ENCODE measurements around the gene ATP5F1E. TPM values are rescaled to one million over a fixed set of nuclear protein-coding genes. Genes with fewer than 3 reads are reported as not detected.
A peak's percentile ranks its signal among the peaks of the same experiment; 100 is the strongest.

The ATP5F1E gene
- total RNA-seq (2012; rRNA removed): 14.4 and 17.3 TPM in 2 replicates

DNA sequence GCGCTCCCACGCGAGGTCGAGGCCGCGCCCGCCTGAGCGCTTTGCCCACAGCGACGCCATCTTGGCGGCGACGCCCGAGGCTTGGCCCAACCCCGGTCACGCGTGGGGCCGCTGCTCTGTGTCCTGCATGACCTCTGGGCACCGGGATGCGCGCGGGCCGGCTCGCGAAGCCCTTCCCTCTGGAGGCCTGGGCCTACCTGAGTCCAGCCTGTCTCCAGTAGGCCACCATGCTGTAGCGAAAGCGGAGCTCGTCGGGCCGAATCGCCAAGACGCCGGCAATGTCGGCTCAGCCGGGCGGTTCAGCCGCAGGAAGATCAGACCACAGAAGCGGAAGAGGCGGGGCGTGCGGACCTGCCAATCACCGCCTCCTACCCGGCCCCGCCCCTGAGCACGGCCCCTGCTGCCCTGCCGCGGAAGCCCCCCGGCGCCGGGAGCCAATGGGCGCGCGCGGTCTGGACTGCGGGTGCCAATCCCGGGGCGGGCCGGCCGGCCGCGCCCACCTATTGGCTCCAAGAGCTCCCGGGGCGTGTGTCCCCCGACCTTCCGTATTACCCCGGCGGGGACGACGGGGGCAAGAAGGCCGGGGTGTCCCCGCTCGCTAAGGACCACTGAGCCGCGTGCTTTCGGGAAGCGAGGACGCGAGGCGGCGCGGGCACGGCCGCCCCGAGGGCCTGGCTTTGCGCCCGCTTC, at the start of gene ATP5F1E:
Gene ATP5F1E (minus strand): TSS at position 313 of the 690 bp plus-strand sequence. CDS start 84 bp downstream, at position 229.
- H3K4me1 ChIP-seq (ENCODE audit: control insufficient read depth, insufficient read depth, low read length): peaks cover 46% of the 10 kb centered on the region
- H3K9me3 ChIP-seq (replicated peaks; ENCODE audit: low read length): no peaks in the 10 kb centered on the region
- H3K4me2 ChIP-seq (ENCODE audit: low read length): peak within 1 kb of the TSS; percentile 97
- peak within 1 kb of the TSS; percentile 96 for H3K9ac ChIP-seq (ENCODE audit: low read depth, low read length)
- H3K27me3 ChIP-seq (ENCODE audit: control insufficient read depth, insufficient read depth, low read length): no peaks in the 10 kb centered on the region
- peaks cover 45% of the 10 kb centered on the region for H3K36me3 ChIP-seq (ENCODE audit: insufficient read depth, low read length)
- peak within 1 kb of the TSS; percentile 93 for H3K4me3 ChIP-seq (ENCODE audit: low read length)

DNA sequence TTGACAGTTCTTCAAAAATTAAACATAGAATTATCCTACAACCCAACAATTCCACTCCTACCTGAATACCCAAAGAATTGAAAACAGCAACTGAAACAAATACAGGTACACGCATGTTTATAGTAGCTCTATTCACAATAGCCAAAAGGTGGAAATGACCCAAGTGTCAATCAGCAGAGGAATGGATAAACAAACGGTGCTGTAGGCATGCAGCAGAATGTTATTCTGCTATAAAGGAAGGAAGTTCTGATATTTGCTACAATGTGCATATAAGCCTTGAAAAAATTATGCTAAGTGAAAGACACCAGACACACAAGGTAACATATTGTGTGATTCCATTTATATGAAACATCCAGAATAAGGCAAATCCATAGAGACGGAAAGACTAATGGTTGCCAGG, 48.9 kb upstream of the ATP5F1E start:
- H3K27me3 ChIP-seq (ENCODE audit: control insufficient read depth, insufficient read depth, low read length): peaks cover 27% of the 10 kb centered on the region

DNA sequence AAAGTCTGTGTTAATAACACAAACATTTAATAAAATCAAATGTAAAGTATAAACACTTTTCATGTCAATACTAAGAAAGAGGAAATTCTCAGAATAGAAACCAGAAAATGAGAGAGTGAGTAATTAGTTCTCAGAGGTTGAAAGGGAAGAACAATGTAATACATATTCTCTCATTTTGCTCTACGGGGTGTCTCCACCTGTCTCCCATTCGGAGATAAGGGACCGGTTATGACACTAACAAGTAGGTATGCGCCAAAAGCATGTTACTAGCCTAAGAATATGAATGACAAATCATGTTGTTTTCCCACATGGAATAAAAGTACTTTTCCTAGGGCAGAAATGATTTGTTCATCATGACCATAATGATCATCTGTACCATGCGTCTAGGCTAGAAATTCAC, 46.1 kb upstream of the ATP5F1E start:
- Histone ChIP-seq H3K9ac (ENCODE audit: low read depth, low read length) (no peak overlapping the region), H3K36me3 (ENCODE audit: insufficient read depth, low read length) (no peaks in the 10 kb centered on the region), H3K4me2 (ENCODE audit: low read length) (no peak overlapping the region), H3K9me3 (replicated peaks; ENCODE audit: low read length) (no peaks in the 10 kb centered on the region), H3K4me3 (ENCODE audit: low read length) (no peak overlapping the region), H3K4me1 (ENCODE audit: control insufficient read depth, insufficient read depth, low read length) (peaks cover 2% of the 10 kb centered on the region), H3K27me3 (ENCODE audit: control insufficient read depth, insufficient read depth, low read length) (peaks cover 37% of the 10 kb centered on the region)

More for the DNA sequence above, 48.9 kb upstream of the ATP5F1E start:
- no peaks in the 10 kb centered on the region for H3K36me3 ChIP-seq (ENCODE audit: insufficient read depth, low read length)
- no peak overlapping the region for H3K4me3 ChIP-seq (ENCODE audit: low read length)
- H3K9me3 ChIP-seq (replicated peaks; ENCODE audit: low read length): no peaks in the 10 kb centered on the region
- H3K4me2 ChIP-seq (ENCODE audit: low read length): no peak overlapping the region
- H3K4me1 ChIP-seq (ENCODE audit: control insufficient read depth, insufficient read depth, low read length): peaks cover 6% of the 10 kb centered on the region
- H3K9ac ChIP-seq (ENCODE audit: low read depth, low read length): no peak overlapping the region

DNA sequence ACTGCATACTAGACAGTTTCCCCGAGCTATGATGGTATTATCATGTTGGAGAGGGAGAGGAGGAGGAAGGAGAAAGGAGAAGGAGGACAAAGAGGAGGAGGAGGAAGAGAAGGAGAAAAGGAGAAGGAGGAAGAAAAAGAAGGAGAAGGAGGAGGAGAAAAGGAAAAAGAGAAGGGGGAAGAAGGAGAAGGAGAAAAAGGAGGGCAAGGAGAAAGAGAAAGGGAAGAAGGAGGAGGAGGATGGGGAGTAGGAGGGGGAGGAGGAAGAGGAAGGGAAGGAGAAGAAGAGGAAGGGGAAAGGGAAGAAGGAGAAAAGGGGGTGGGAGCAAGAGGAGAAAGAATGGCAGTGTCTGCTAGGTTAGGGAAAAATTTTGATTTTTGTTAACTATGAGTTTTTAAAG, 45.6 kb upstream of the ATP5F1E start:
- Histone ChIP-seq H3K4me3 (ENCODE audit: low read length) (no peak overlapping the region), H3K36me3 (ENCODE audit: insufficient read depth, low read length) (no peaks in the 10 kb centered on the region), H3K4me1 (ENCODE audit: control insufficient read depth, insufficient read depth, low read length) (no peaks in the 10 kb centered on the region), H3K9me3 (replicated peaks; ENCODE audit: low read length) (no peaks in the 10 kb centered on the region), H3K27me3 (ENCODE audit: control insufficient read depth, insufficient read depth, low read length) (peaks cover 42% of the 10 kb centered on the region), H3K4me2 (ENCODE audit: low read length) (no peak overlapping the region), H3K9ac (ENCODE audit: low read depth, low read length) (no peak overlapping the region)

DNA sequence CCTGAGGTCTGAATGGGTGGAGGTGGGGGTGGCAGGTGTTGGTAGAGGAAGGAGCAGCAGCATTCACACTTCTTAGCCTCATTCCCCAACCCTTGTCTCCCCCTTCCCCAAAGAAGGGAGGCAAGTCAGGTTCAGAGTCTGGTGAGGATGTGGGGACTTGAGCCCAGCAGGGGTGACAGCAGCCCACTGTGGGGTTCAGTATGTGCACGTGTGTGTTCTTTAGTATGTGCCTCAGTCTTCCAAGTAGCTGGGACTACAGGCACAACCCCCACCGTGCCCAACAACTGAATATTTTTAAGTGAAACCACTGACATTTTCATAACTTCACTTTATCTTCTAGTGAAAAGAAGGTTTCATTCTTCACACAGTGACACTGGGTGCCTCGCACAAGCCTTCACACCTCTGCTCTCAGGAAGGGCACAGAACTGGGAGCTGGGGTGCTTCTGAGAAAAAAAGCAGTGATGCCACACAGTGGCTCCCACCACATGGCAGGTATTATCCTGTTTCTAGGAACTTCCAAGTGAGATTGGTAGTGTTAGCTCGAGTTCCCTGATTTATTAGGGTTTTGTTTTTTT, 43.9 kb upstream of the ATP5F1E start:
- H3K4me2 ChIP-seq (ENCODE audit: low read length): no peak overlapping the region
- H3K36me3 ChIP-seq (ENCODE audit: insufficient read depth, low read length): no peaks in the 10 kb centered on the region
- no peaks in the 10 kb centered on the region for H3K4me1 ChIP-seq (ENCODE audit: control insufficient read depth, insufficient read depth, low read length)
- H3K9me3 ChIP-seq (replicated peaks; ENCODE audit: low read length): no peaks in the 10 kb centered on the region
- H3K9ac ChIP-seq (ENCODE audit: low read depth, low read length): no peak overlapping the region
- H3K27me3 ChIP-seq (ENCODE audit: control insufficient read depth, insufficient read depth, low read length): peaks cover 52% of the 10 kb centered on the region
- H3K4me3 ChIP-seq (ENCODE audit: low read length): no peak overlapping the region

DNA sequence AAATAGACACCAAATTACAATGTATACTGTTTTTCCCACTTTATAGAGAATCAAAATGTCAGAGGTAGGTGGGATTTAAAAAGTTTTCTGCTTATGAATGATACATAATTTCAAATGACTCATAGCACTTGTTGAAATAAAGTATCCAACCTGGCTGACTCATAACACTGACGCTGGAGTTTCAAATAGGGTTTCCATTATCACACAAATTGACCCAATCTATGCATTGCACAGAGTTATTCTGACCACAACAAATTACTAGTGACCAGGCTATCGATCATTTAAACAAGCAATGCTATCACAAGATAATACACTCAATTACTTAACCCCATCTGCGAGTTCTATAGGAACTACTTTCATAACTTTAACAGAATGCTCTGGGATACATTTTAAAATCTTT, 42.3 kb upstream of the ATP5F1E start:
- Histone ChIP-seq H3K4me2 (ENCODE audit: low read length) (no peak overlapping the region), H3K36me3 (ENCODE audit: insufficient read depth, low read length) (no peaks in the 10 kb centered on the region), H3K27me3 (ENCODE audit: control insufficient read depth, insufficient read depth, low read length) (peaks cover 59% of the 10 kb centered on the region), H3K4me3 (ENCODE audit: low read length) (no peak overlapping the region), H3K9me3 (replicated peaks; ENCODE audit: low read length) (no peaks in the 10 kb centered on the region), H3K4me1 (ENCODE audit: control insufficient read depth, insufficient read depth, low read length) (no peaks in the 10 kb centered on the region), H3K9ac (ENCODE audit: low read depth, low read length) (no peak overlapping the region)

DNA sequence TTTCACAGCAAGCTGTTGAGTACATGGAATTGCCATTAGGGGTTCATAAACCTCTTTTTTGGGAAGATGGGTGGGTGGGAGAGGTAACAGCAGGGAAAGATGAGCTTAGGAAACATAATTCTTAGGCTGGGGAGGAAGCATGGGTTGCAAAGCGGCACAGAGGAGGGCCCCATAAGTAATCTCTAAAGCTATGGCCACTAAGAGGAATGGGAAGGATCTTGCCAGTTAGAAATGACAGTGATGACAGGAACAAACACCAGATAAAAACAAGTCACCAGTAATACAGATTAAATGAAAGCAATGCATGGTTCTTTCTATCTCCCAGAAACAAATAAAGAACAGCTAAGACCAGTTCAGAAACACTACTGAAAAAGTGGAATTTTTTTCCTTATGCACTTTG, 41.4 kb upstream of the ATP5F1E start:
- no peaks in the 10 kb centered on the region for H3K4me1 ChIP-seq (ENCODE audit: control insufficient read depth, insufficient read depth, low read length)
- H3K9me3 ChIP-seq (replicated peaks; ENCODE audit: low read length): no peaks in the 10 kb centered on the region
- H3K9ac ChIP-seq (ENCODE audit: low read depth, low read length): no peak overlapping the region
- H3K4me3 ChIP-seq (ENCODE audit: low read length): no peak overlapping the region
- no peaks in the 10 kb centered on the region for H3K36me3 ChIP-seq (ENCODE audit: insufficient read depth, low read length)
- H3K27me3 ChIP-seq (ENCODE audit: control insufficient read depth, insufficient read depth, low read length): peaks cover 62% of the 10 kb centered on the region
- no peak overlapping the region for H3K4me2 ChIP-seq (ENCODE audit: low read length)

DNA sequence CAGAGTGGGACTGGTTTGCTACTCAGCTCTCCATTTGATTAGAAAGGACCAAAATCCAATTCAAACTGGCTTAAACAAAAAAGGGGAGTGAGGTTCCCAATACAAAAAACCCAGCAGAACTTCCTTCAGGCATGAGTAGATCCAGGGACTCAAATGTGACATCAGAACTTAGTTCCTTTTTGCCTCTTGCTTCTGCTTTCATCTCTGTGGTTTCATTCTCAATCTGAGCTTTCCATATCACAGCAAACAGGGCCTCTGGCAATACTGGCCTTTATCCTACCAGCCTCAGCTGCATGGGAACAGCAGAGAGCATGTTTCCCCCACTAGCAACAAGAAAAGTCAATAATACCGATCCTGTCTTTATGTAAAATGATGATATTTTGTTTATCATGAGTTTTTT, 39.1 kb upstream of the ATP5F1E start:
- Histone ChIP-seq H3K9ac (ENCODE audit: low read depth, low read length) (no peak overlapping the region), H3K4me2 (ENCODE audit: low read length) (no peak overlapping the region), H3K27me3 (ENCODE audit: control insufficient read depth, insufficient read depth, low read length) (peaks cover 64% of the 10 kb centered on the region), H3K36me3 (ENCODE audit: insufficient read depth, low read length) (no peaks in the 10 kb centered on the region), H3K4me1 (ENCODE audit: control insufficient read depth, insufficient read depth, low read length) (no peaks in the 10 kb centered on the region), H3K9me3 (replicated peaks; ENCODE audit: low read length) (no peaks in the 10 kb centered on the region), H3K4me3 (ENCODE audit: low read length) (no peak overlapping the region)

DNA sequence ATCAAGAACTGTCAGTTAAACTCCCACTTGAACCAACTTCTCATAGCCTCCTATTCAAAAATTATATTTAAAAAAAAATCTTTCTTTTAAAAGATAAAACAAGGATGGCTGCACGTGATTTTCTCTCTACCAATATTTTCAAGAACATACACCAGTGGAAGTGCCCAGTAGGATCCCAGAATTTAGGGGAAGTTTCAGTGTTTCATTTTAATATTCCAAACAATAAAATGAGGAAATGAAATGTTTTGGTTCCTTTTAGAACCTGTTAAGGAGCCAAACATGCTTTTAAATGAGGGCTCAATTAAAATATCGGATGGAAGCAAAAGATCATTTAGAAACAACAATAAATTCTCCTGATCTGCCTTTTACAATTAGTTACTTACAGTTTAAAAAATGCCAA, 36.9 kb upstream of the ATP5F1E start:
- H3K27me3 ChIP-seq (ENCODE audit: control insufficient read depth, insufficient read depth, low read length): peaks cover 59% of the 10 kb centered on the region
- H3K36me3 ChIP-seq (ENCODE audit: insufficient read depth, low read length): no peaks in the 10 kb centered on the region
- no peak overlapping the region for H3K4me3 ChIP-seq (ENCODE audit: low read length)
- no peak overlapping the region for H3K9ac ChIP-seq (ENCODE audit: low read depth, low read length)
- peaks cover under 1% of the 10 kb centered on the region for H3K4me1 ChIP-seq (ENCODE audit: control insufficient read depth, insufficient read depth, low read length)
- no peaks in the 10 kb centered on the region for H3K9me3 ChIP-seq (replicated peaks; ENCODE audit: low read length)
- no peak overlapping the region for H3K4me2 ChIP-seq (ENCODE audit: low read length)

DNA sequence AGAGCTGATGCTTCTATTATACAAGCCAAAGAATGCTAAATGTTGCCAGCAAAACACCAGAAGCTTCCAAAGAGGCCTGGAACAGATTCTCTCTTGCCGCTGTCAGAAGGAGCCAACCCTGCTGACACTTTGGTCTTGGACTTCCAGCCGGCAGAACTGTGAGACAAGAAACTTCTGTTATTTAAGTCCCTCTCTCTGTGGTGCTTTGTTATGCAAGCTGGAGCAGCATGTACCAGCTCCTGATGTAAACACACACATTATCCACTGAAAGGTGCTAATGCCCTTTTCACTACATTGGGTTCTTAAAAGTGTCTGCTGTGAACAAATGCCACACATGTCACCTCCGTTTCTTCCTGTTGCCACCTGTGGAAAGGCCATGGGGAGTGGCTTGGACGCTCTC, 36.4 kb upstream of the ATP5F1E start:
- no peak overlapping the region for H3K9ac ChIP-seq (ENCODE audit: low read depth, low read length)
- peaks cover 59% of the 10 kb centered on the region for H3K27me3 ChIP-seq (ENCODE audit: control insufficient read depth, insufficient read depth, low read length)
- H3K36me3 ChIP-seq (ENCODE audit: insufficient read depth, low read length): no peaks in the 10 kb centered on the region
- H3K4me3 ChIP-seq (ENCODE audit: low read length): no peak overlapping the region
- peaks cover 5% of the 10 kb centered on the region for H3K4me1 ChIP-seq (ENCODE audit: control insufficient read depth, insufficient read depth, low read length)
- no peak overlapping the region for H3K4me2 ChIP-seq (ENCODE audit: low read length)
- H3K9me3 ChIP-seq (replicated peaks; ENCODE audit: low read length): no peaks in the 10 kb centered on the region

DNA sequence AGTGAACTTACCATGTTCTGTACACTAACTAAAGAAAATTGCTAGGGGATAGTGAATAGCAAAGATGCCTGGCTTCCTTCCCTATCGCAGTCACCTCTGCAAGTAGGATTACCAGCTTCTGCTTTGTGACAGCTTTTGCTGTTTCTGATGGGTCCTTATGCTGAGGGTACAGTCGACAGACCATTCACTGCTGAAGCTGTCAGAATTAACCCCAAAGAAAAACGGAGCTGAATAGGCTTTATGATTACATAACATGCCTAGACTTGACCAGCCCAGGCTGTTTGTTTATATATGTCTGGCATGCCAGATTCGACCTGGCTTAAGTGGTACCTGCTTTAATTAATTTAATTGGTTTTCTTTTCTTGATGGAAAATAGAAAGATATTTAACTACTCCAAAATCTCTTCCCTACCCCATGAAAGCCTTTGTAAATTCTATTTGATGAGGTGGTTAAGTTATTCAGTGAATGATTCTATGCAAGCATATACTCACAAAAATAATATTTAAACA, 32.1 kb upstream of the ATP5F1E start:
- no peak overlapping the region for H3K4me2 ChIP-seq (ENCODE audit: low read length)
- no peak overlapping the region for H3K9ac ChIP-seq (ENCODE audit: low read depth, low read length)
- no peaks in the 10 kb centered on the region for H3K36me3 ChIP-seq (ENCODE audit: insufficient read depth, low read length)
- H3K9me3 ChIP-seq (replicated peaks; ENCODE audit: low read length): no peaks in the 10 kb centered on the region
- H3K27me3 ChIP-seq (ENCODE audit: control insufficient read depth, insufficient read depth, low read length): peaks cover 39% of the 10 kb centered on the region
- H3K4me3 ChIP-seq (ENCODE audit: low read length): no peak overlapping the region
- peaks cover 7% of the 10 kb centered on the region for H3K4me1 ChIP-seq (ENCODE audit: control insufficient read depth, insufficient read depth, low read length)
